ENCODE measurements around the gene KCNAB3. TPM values are rescaled to one million over a fixed set of nuclear protein-coding genes. Genes with fewer than 3 reads are reported as not detected.

KCNAB3 gene
- total RNA-seq, 1 donor from 2014 or later, result 9.9 TPM

GRCh38 chr17:7880076-7880868 lies 49.4 kb downstream of the KCNAB3 start:
- Mint-ChIP-seq H3K27ac (no peak overlapping the region), H3K4me1 (ENCODE audit: low read depth) (peaks cover 8% of the 10 kb centered on the region), H3K9me3 (no peaks in the 10 kb centered on the region), H3K36me3 (ENCODE audit: low read depth) (peaks cover 11% of the 10 kb centered on the region), H3K27me3 (ENCODE audit: low read depth) (no peaks in the 10 kb centered on the region), H3K4me3 (ENCODE audit: low read depth) (no peak overlapping the region)
- no peak for DNase-seq (ENCODE audit: low spot score)
- intact Hi-C loops (cut with micrococcal nuclease), result loop anchor here (10.0 kb wide), 1 partner anchor 245 kb away; the partner anchor contains the start of gene HES7

- DNase-seq (ENCODE audit: low spot score), result no peak
- Mint-ChIP-seq H3K27me3 (ENCODE audit: low read depth) (no peaks in the 10 kb centered on the region), H3K9me3 (no peaks in the 10 kb centered on the region), H3K4me3 (ENCODE audit: low read depth) (no peak overlapping the region), H3K27ac (no peak overlapping the region), H3K4me1 (ENCODE audit: low read depth) (peaks cover 9% of the 10 kb centered on the region), H3K36me3 (ENCODE audit: low read depth) (peaks cover 23% of the 10 kb centered on the region)
- intact Hi-C loops (cut with micrococcal nuclease), result no loop called here
Measured at GRCh38 chr17:7878234-7878633, 51.4 kb downstream of the KCNAB3 start.

GRCh38 chr17:7875804-7876370 lies 53.8 kb downstream of the KCNAB3 start:
- intact Hi-C loops (cut with micrococcal nuclease), result no loop called here
- H3K4me3 Mint-ChIP-seq (ENCODE audit: low read depth), result no peak overlapping the region

GRCh38 chr17:7873051-7873450 lies 56.6 kb downstream of the KCNAB3 start:
- DNase-seq (ENCODE audit: low spot score), result no peak
- peaks cover 27% of the 10 kb centered on the region for H3K36me3 Mint-ChIP-seq (ENCODE audit: low read depth)
- no peaks in the 10 kb centered on the region for H3K27me3 Mint-ChIP-seq (ENCODE audit: low read depth)
- intact Hi-C loops (cut with micrococcal nuclease), result no loop called here
- H3K27ac Mint-ChIP-seq, result no peak overlapping the region
- H3K4me3 Mint-ChIP-seq (ENCODE audit: low read depth), result no peak overlapping the region
- no peaks in the 10 kb centered on the region for H3K9me3 Mint-ChIP-seq
- peaks cover 16% of the 10 kb centered on the region for H3K4me1 Mint-ChIP-seq (ENCODE audit: low read depth)

More at GRCh38 chr17:7875804-7876370, 53.8 kb downstream of the KCNAB3 start:
- DNase-seq (ENCODE audit: low spot score), result no peak
- Mint-ChIP-seq H3K9me3 (no peaks in the 10 kb centered on the region), H3K36me3 (ENCODE audit: low read depth) (peaks cover 27% of the 10 kb centered on the region), H3K27me3 (ENCODE audit: low read depth) (no peaks in the 10 kb centered on the region), H3K4me1 (ENCODE audit: low read depth) (peaks cover 9% of the 10 kb centered on the region), H3K27ac (no peak overlapping the region)

Other genes starting within 250 kb of the KCNAB3 start
- gene TP53, start 242.4 kb downstream of the KCNAB3 start, total RNA-seq, result 165 and 174 TPM in 2 replicates
- gene WRAP53, start 241.4 kb downstream of the KCNAB3 start, total RNA-seq, result 33.2 and 34.5 TPM in 2 replicates
- not detected in 2 replicates for gene EFNB3, start 224.7 kb downstream of the KCNAB3 start, total RNA-seq
- gene DNAH2, start 212.1 kb downstream of the KCNAB3 start, total RNA-seq, result not detected in 2 replicates
- 96.0 and 99.6 TPM in 2 replicates for gene KDM6B, start 95.6 kb downstream of the KCNAB3 start, total RNA-seq
- gene TMEM88, start 74.8 kb downstream of the KCNAB3 start, total RNA-seq, result 4.1 and 6.1 TPM in 2 replicates
- 52.6 and 53.0 TPM in 2 replicates for gene NAA38, start 72.3 kb downstream of the KCNAB3 start, total RNA-seq
- gene CYB5D1, start 71.9 kb downstream of the KCNAB3 start, total RNA-seq, result 8.8 and 10.5 TPM in 2 replicates
- 158 and 164 TPM in 2 replicates for gene CHD3, start 41.1 kb downstream of the KCNAB3 start, total RNA-seq
- 4.8 and 5.0 TPM in 2 replicates for gene RNF227, start 13.6 kb downstream of the KCNAB3 start, total RNA-seq
- 156 and 190 TPM in 2 replicates for gene TRAPPC1, start 2.1 kb upstream of the KCNAB3 start, total RNA-seq
- gene CNTROB, start 2.4 kb upstream of the KCNAB3 start, total RNA-seq, result 60.0 and 60.3 TPM in 2 replicates
- gene GUCY2D, start 72.8 kb upstream of the KCNAB3 start, total RNA-seq, result not detected in 2 replicates
- not detected in 2 replicates for gene ALOX15B, start 109.2 kb upstream of the KCNAB3 start, total RNA-seq
- 0.87 and 1.4 TPM in 2 replicates for gene ALOX12B, start 157.9 kb upstream of the KCNAB3 start, total RNA-seq
- gene ALOXE3, start 188.7 kb upstream of the KCNAB3 start, total RNA-seq, result not detected in 2 replicates
- 2.4 and 3.1 TPM in 2 replicates for gene HES7, start 194.2 kb upstream of the KCNAB3 start, total RNA-seq
- gene PER1, start 222.5 kb upstream of the KCNAB3 start, total RNA-seq, result 41.8 and 43.2 TPM in 2 replicates
- gene VAMP2, start 233.1 kb upstream of the KCNAB3 start, total RNA-seq, result 44.6 and 44.7 TPM in 2 replicates
- gene TMEM107, start 246.5 kb upstream of the KCNAB3 start, total RNA-seq, result 18.7 and 25.0 TPM in 2 replicates